Measurements from ENCODE around the gene TUBA3D.
"Not testable (repeated sequence)": the region's sequence is repeated elsewhere in the genome, so short reads cannot be mapped to it uniquely, and the experiment has no call there.

- not testable (repeated sequence) for TF ChIP-seq CTCF (conservative IDR thresholded peaks at IDR 0.05 in 1 of 2, IDR thresholded peaks at IDR 0.05 in 1 of 2; ENCODE audit: low read depth in 1 of 2, low read length in 2 of 2); EZH2 (IDR thresholded peaks at IDR 0.05; ENCODE audit: low read length, missing control alignments)
These were observed 16.1 kb downstream of the TUBA3D start, which contains the start of gene MZT2A for GRCh38 chr2:131492015-131492417.

All from fibroblast of lung (primary cell).